Rectal smooth muscle tissue (tissue), 1 donor: ENCODE results near the gene SKIC2.
"Not testable (repeated sequence)": the region's sequence is repeated elsewhere in the genome, so short reads cannot be mapped to it uniquely, and the experiment has no call there.

Experiments
- H3K27ac ChIP-seq: one replicate; pipeline ENCODE4 v1.7.0; 2013; ENCODE audit warnings: low read depth, low read length, inconsistent platforms
- H3K27me3 ChIP-seq: one replicate; pipeline ENCODE4 v1.7.0; 2013; ENCODE audit warnings: low read length; ENCODE audit not compliant: control insufficient read depth, insufficient read depth
- H3K36me3 ChIP-seq: one replicate; pipeline ENCODE4 v1.7.0; 2013; ENCODE audit warnings: low read length; ENCODE audit not compliant: control insufficient read depth, insufficient read depth
- H3K4me1 ChIP-seq: one replicate; pipeline ENCODE4 v1.7.0; 2013; ENCODE audit warnings: low read length; ENCODE audit not compliant: control insufficient read depth, insufficient read depth
- H3K4me3 ChIP-seq: one replicate; pipeline ENCODE4 v1.7.0; 2013; ENCODE audit warnings: low read length
- H3K9ac ChIP-seq: one replicate; pipeline ENCODE4 v1.7.0; 2013; ENCODE audit warnings: low read length

Gene SKIC2

GRCh38 chr6:32004864-32005537 lies 46.0 kb downstream of the SKIC2 start:
- H3K4me3 ChIP-seq, H3K27me3 ChIP-seq, H3K36me3 ChIP-seq, H3K4me1 ChIP-seq, H3K27ac ChIP-seq, H3K9ac ChIP-seq: not testable (repeated sequence)

- H3K36me3 ChIP-seq, H3K4me3 ChIP-seq, H3K27ac ChIP-seq, H3K4me1 ChIP-seq, H3K27me3 ChIP-seq, H3K9ac ChIP-seq: not testable (repeated sequence)
Measured at GRCh38 chr6:32005538-32005880, 46.5 kb downstream of the SKIC2 start.

GRCh38 chr6:32005991-32006529 lies 47.1 kb downstream of the SKIC2 start:
- not testable (repeated sequence) for H3K27ac ChIP-seq, H3K27me3 ChIP-seq, H3K9ac ChIP-seq, H3K4me1 ChIP-seq, H3K36me3 ChIP-seq, H3K4me3 ChIP-seq

GRCh38 chr6:32007086-32007485 lies 48.1 kb downstream of the SKIC2 start:
- not testable (repeated sequence) for H3K4me3 ChIP-seq, H3K27ac ChIP-seq, H3K9ac ChIP-seq, H3K4me1 ChIP-seq, H3K27me3 ChIP-seq, H3K36me3 ChIP-seq

DNA sequence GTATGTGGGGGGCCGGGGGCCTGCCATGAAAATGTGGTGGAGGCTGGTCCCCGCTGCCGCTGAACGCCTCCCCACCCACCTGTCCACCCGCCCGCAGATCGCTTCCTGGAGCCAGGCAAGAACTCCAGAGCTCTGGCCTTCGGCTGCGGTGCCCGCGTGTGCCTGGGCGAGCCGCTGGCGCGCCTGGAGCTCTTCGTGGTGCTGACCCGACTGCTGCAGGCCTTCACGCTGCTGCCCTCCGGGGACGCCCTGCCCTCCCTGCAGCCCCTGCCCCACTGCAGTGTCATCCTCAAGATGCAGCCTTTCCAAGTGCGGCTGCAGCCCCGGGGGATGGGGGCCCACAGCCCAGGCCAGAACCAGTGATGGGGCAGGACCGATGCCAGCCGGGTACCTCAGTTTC lies 49.1 kb downstream of the SKIC2 start:
- not testable (repeated sequence) for H3K27ac ChIP-seq, H3K9ac ChIP-seq, H3K27me3 ChIP-seq, H3K4me1 ChIP-seq, H3K36me3 ChIP-seq, H3K4me3 ChIP-seq

DNA sequence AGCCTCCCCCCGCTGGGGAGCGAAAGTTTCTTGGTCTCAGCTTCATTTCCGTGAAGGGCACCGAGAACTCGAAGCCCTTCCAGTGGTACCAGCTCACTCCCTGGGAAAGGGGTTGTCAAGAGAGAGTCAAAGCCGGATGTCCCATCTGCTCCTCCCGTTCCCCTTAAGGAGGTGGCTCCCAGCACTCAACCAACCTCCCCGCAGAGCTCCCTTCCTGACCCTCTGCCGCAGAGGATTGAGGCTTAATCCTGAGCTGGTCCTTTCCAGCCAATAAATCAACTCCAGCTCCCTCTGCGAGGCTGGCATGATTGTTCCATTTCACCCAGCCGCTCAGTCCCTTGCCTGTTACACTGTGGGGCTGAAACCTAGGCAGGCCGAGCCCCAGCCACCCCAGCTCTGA lies 49.6 kb downstream of the SKIC2 start:
- H3K4me3 ChIP-seq, H3K27me3 ChIP-seq: not testable (repeated sequence)

GRCh38 chr6:32009537-32009936 lies 50.6 kb downstream of the SKIC2 start:
- H3K36me3 ChIP-seq, H3K4me1 ChIP-seq, H3K27me3 ChIP-seq, H3K4me3 ChIP-seq, H3K9ac ChIP-seq, H3K27ac ChIP-seq: not testable (repeated sequence)

More for the DNA sequence above, 49.6 kb downstream of the SKIC2 start:
- not testable (repeated sequence) for H3K4me1 ChIP-seq, H3K9ac ChIP-seq, H3K27ac ChIP-seq, H3K36me3 ChIP-seq

GRCh38 chr6:32010856-32011530 lies 52.0 kb downstream of the SKIC2 start:
- H3K36me3 ChIP-seq, H3K9ac ChIP-seq, H3K27me3 ChIP-seq, H3K27ac ChIP-seq, H3K4me3 ChIP-seq, H3K4me1 ChIP-seq: not testable (repeated sequence)

GRCh38 chr6:32012941-32013617 lies 54.1 kb downstream of the SKIC2 start:
- H3K36me3 ChIP-seq, H3K4me1 ChIP-seq, H3K4me3 ChIP-seq, H3K27me3 ChIP-seq, H3K27ac ChIP-seq, H3K9ac ChIP-seq: not testable (repeated sequence)

- not testable (repeated sequence) for H3K4me1 ChIP-seq, H3K36me3 ChIP-seq, H3K27ac ChIP-seq, H3K9ac ChIP-seq, H3K4me3 ChIP-seq, H3K27me3 ChIP-seq
Measured at GRCh38 chr6:32013738-32014137, 54.8 kb downstream of the SKIC2 start.

- not testable (repeated sequence) for H3K36me3 ChIP-seq, H3K27me3 ChIP-seq, H3K4me3 ChIP-seq, H3K4me1 ChIP-seq, H3K27ac ChIP-seq, H3K9ac ChIP-seq
Measured at GRCh38 chr6:32014547-32014946, 55.6 kb downstream of the SKIC2 start, which contains the start of gene C4B. Gene C4B, plus strand, starts transcription at chr6:32014795. Its CDS starts 51 bp downstream, at chr6:32014846.
